Stimulated activated CD4-positive, alpha-beta T cell treated with anti-CD3 and anti-CD28 coated beads, Interleukin-12 subunit alpha, Interleukin-12 subunit beta, amount 100 ng/mL, for 48 hours (primary cell): ENCODE data around the gene CYYR1.
"Not testable (repeated sequence)": the region's sequence is repeated elsewhere in the genome, so short reads cannot be mapped to it uniquely, and the experiment has no call there.

Experiments used
- DNase-seq, 3 donors: peaks; one replicate each; pipeline ENCODE4 v3.0.0-alpha.2; 2020; ENCODE audit warnings: low read depth in 2 of 3, low spot score in 1 of 3

CYYR1 gene

DNA sequence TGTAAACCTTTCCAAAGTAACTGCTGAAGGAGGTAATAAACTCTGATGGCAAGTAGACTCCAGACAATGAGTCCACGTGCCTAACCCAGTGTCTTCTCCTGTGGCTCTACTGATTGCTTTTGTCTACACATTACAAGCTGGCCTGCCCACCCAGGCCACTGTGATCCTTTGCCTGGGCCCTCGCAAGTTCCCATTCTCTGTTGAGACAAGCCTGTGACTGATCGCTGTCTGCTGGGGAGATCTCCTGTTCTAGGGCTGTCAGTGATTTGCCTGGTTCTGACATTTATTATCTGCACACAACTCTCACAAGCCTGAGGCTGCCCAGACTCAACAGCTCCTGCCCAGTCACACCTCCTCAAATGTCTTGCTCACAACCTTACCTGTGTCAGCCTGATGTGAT, 81.4 kb downstream of the CYYR1 start:
- DNase-seq, result no peak

DNA sequence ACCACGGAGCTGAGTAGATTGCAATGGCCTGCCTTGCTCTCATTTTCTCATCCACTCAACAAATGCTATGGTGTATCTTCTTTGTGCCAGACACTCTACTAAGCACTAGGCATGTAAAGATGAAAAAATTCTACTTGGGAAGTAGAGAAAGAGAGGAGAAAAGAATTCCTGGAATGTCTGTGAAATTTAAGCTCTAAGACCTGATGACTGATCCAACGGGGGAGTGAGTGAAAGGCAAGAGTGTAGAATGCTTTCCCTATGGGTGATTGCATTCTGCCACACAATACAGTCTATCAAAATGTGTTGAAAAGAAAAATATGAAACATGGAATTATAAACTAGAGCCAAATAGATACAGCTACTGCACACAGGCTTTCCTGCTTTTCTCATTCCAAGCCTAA, 82.3 kb downstream of the CYYR1 start:
- no peak for DNase-seq

DNA sequence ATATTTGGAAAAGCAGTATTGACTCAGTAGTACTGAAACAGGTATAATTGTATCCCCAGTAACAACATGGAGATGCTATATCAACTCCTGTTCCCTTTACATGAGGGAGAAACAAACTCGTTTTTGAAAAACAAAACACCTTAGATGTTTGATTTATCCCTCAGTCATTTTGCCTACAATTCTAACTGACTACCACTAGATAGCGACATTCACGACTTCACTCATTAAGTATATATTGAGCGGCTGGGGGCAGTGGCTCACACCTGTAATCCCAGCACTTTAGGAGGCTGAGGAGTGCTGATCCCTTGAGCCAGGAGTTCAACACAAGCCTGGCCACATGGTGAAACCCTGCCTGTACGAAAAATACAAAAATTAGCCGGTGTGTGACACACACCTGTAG, 83.3 kb downstream of the CYYR1 start:
- DNase-seq, result no peak

DNA sequence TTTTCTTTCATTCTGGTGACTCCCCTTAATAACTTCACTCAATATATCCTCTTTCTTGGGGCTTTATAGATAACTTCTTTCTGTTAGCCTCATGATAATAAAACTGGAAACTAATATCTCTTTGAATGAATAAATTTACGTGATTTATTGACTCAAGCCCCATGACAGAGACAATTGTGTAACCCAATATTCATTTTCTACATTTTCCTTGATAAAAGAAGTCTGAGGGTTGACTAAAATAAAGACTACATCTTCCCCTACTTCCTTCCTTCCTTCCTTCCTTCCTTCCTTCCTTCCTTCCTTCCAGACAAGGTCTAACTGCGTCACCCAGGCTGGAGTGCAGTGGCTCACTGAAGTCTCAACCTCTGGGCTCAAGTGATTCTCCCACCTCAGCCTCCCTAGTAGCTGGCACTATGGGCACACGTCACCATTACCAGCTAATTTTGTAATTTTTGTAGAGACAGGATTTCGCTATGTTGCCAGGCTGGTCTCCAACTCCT, 85.1 kb downstream of the CYYR1 start:
- DNase-seq, result no peak

DNA sequence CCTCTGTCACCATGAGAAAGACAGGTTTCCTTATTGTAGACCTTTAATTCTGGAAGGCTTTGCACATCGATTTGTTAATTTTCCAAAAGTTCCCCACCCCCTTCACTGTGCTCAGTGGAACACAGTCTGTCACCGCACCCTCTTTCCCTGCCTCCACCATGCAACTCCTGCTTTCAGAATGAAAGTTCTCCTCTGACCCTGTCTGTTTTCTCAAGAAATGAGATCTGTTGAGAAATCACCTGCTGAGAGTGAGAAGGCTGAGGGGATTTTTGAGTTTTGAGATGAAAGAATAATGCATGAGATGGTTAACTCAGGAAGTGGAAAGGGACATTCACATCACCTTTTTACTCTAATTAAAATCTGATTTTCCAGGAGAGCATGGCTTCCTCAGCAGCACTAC, 99.6 kb downstream of the CYYR1 start:
- no peak for DNase-seq

DNA sequence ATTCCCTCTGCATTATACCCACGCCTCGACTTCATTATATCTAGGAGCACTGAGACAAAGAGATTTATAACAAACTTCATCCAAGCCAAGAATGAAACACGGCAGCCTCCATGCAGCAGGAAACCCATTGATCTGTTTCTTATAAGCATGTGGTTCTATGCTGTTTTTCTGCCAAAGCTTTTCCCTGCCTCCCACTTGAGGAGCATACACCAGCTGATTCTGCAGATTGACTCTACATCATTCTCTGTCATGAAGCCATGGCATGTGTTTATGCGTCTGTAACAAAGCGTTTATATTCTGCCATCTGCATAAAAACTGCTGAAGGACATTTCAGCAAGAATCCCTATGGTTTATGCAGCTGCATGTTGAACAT, 102.0 kb downstream of the CYYR1 start:
- DNase-seq, result no peak

DNA sequence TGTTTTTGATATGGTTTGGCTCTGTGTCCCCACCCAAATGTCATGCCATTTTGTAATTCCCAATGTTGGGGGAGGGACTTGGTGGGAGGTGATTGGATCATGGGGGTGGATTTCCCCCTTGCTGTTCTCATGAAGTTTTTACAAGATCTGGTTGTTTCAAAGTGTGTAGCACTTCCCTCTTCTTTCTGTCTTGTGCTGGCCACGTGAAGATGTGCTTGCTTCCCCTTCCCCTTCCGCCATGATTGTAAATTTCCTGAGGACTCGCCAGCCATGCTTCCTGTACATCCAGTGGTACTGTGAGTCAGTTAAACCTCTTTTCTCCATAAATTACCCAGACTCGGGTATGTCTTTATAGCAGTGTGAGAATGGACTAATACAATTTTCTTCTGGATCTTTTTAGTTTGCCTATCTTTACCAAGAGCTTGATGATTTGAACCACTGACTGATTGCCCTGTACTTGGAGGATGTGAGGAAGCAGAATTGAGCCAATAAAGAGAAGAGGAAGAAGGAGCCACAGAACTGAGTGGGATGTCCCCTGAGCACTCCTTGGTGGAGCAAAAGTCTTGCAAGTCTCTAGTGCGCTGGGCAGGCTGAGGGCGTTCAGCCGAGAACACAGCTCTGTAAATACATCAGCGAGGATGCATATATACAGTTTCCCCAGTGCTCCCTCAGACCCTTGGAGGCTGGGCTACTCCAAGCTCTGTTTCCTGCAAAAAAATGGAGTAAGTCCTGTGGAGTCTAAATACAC, 102.6 kb downstream of the CYYR1 start:
- no peak for DNase-seq

DNA sequence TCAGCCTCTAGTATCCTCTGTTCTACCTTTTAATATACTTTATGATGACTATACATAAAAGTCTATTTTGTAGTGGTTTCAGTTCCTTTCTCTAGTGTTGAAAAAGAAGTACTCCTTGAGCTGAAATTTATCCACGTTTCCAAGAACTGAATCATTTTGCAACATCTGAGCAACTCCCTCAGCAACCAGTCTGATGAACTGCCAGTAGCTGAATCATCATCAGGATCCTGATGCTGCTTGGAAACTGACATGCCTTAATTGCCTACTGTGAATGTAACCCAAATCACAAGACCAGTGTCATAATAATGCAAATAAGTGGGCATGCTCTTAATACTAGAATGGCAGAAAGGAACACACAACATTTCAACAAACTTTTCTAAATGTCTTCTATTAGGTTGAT, 103.3 kb downstream of the CYYR1 start:
- DNase-seq, result no peak

DNA sequence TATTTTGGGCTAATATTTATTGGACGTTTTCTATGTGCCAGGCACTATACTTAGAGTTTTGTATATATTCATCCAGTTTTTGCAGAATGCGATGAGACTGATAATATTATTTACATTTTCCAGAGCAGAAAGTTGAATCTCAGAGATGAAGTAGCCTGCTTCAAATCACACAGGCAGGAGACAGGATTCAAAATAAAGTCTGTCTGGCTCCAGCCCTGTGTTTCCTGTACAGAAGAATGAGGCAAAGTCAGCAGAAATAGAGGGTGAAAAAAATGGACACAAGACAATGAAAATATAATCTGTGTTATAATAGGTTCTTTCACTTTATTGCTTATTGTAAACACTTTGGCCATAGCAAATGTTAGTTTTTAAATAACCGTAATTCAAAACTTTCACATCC, 107.2 kb downstream of the CYYR1 start:
- DNase-seq, result no peak

DNA sequence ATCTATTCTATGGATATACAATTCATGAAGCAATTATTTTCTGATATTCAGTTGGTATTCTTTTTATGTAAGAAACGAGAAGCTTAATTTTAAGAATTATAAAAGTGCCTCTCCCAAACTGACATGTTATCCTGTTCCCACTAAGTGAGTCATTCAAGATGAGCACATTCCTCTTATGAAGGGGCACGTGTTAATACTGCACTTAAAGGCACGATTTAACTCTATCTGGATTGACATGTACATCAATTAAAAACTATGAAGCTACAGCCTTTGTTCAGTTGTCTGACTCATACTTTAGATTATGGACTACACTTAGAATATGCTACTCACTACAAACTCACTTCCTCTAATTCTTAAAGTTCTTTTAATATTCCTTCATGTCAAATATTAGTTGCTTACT, 111.6 kb downstream of the CYYR1 start:
- DNase-seq, result no peak

DNA sequence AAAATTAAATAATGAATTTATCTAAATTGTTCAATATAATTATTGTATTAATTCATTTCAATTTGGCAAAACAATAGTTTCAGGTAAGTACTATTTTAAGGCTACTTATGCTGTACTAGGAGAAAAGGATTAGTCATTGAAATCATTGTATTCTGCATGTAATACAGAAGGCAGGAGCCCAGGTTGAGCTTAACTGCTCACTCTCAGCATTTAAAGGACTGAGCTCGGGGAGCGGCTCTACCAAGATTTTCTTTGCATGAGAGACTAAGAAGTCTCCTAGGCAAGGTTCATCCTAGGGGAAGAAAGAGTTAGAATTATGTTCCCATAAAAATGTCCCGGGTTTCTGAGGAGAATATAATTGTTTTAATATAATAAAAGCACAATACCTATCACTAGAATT, 112.5 kb downstream of the CYYR1 start:
- no peak for DNase-seq

DNA sequence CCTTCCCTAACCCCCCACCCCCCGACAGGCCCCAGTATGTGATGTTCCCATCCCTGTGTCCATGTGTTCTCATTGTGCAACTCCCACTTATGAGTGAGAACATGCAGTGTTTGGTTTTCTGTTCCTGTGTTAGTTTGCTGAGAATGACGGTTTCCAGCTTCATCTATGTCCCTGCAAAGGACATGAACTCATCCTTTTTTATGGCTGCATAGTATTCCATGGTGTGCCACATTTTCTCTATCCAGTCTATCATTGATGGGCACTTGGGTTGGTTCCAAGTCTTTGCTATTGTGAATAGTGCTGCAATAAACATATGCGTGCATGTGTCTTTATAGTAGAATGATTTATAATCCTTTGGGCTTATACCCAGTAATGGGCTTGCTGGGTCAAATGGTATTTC, 114.2 kb downstream of the CYYR1 start:
- DNase-seq, result not testable (repeated sequence)

DNA sequence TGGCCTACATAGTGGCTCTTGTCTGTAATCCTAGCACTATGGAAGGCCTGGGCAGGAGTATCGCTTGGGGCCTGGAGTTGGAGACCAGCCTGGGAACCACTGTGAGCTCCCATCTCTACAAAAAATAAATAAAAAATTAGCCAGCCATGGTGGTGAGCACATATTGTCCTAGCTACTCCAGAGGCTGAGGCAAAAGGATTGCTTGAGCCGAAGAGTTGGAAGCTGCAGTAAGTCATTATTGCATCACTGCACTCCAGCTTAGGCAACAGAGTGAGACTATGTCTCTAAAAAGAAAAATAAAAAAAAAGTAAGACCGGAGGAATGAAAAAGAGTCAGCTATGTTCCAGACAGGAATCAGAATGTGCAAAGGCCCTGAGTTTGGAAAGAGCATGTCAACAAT, 115.3 kb downstream of the CYYR1 start:
- no peak for DNase-seq

DNA sequence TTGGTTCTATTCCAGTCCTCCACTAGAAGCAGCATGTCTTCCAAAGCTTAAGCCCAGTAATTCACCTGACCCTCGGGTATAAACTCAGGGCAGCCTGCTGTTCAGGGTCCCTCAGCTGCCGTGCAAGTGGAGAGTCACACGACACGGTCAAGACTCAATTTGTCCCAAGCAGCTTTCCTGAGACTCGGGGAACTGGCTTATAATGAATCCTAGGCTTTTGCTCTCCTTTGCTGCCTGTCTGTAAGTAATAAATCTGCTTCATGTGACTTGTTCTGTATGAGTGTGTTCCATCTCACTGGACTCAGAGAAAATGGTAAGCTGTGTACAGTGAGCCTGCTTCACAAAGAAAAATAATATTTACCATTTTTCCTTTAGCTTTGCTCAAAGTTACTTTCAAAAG, 119.8 kb downstream of the CYYR1 start:
- no peak for DNase-seq

DNA sequence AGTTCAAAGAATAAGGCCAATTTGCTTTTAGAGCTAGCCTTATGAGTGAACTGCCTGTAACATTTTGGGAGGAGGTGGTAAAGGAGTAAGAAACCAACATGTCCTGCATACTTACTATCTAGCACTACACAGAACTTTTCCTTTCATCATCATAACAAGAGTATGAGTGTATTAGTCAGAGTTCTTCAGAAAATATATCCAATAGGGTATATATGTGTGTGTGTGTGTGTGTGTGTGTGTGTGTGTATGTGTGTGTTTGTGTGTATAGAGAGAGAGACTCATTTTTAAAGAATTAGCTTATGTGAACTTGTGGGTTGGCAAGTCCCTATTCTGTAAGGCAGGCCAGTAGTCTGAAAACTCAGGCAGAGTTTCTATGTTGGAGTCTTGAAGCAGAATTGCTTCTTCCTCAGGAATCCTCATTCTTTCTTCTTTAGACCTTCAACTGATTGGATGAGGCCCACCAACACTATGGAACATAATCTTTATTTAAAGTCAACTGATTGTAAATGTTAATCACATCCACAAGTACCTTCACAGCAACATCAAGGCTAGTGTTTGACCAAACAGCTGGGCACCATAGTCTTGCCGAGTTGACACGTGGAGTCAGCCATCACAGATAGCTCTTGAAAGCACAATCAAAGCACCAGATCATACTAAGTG, 121.9 kb downstream of the CYYR1 start:
- no peak for DNase-seq

DNA sequence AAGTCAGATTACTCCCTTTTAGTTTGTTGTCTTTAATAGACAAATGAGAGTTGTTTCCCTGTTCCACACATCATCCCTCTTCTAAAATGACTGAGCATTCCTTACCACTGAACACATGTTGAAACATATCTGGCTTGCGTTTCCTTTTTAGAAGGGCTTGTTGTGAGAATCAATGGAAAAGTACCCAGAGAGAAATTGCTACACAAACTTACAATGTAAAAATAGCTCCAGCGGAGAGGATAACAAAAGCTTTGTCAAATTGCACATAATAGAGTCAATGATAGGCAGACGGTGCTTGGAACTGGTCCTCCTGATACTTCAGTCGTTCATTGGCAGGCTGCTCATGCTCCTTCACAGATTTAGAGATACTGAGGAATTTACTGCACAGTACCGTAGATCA, 123.9 kb downstream of the CYYR1 start:
- no peak for DNase-seq

DNA sequence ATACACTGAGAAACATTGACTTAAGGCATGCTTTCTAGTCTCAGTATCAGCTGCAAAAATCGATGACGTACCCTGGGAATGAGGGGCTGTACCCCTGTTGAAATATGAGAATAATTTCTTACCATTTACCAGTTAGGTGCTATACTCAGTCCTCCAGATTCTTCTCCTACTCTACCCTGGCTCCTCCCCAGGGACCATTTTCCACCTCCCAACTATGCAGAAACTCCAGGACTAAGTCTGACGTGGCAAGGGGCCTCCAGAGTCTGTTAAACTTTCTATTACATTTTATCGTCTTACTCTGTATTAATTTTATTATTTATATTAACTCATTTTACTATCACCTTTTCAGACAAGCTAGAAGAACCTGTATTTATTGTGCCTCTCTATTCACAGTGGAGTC, 124.3 kb downstream of the CYYR1 start:
- DNase-seq, result no peak

DNA sequence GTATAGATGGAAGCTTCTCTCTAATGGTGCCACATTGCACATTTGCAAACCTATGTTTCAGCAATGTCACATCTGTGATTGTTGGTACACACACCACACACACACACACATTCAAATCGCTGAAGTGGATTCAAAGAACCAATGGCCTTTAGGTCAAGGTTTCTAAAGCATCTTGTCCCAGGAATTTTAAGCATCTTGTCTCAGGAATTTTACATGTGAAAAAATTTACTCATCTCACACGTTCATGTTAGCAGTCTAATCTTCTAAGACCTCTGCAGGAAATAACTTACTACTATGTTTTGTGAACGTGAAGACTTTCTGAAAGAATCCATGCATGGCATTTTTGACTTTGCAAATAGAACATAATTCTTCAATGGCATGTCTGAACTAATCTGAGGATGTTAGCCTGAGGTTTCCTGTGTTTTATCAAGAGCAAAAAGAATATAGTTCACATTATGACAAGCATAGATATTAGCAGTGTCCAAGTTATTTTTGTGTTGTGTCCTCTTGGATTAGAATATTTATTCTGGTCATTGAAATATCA, 125.1 kb downstream of the CYYR1 start:
- no peak for DNase-seq

DNA sequence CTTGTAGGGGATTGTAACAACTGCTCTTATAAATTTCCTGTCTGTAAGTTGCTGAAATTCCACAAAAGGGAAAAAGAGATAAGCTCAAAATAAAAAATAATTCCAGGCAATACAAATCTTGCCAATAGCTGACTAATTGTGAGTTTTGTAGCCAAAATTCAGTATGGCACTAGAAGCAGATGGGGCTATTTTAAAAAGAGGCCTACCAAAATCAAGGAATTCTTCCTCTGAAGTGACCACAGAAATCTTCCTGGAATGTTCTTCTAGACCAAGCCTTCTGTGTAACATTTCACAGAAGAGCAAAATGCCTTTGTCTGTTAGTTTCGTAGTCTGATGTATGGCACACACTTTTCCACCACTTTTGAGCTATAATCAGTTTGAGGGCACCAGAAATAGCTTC, 127.6 kb downstream of the CYYR1 start:
- DNase-seq, result no peak

DNA sequence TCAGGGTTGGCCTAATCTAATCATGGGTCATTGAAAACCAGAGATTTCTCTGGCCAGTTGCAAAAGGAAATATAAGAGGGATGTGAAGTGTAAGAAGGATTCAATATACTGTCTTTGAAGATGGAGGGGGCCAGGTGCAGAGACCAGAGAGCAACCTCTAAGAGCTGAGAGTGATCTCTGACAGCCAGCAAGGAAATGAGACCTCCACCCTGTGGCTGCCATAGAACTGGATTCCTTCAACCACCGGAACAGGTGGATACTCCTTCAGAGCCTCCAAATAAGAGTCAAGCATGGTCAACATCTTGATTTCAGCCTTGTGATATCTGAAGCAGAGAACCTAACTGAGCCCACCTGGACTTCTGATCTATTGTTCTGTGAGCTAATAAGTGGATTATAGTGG, 128.4 kb downstream of the CYYR1 start:
- DNase-seq, result no peak

DNA sequence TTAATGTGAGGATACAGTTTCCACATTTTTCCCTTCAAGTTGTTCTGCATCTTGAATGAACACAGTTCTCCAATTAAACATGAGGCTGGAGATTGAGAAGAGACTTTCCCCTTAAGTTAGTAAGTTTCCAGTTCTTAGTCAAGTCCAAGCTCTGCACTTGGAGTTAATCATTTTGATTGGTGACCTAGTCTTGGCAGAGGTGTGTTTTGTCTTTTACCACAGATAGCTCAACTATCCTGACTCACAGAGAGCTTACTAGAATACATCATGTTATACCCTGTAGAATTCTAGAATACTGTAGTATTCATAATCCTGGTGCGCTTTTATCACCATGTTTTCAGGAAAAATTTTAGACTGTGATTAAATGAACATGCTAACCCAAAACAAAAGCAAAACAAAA, 129.2 kb downstream of the CYYR1 start:
- no peak for DNase-seq

DNA sequence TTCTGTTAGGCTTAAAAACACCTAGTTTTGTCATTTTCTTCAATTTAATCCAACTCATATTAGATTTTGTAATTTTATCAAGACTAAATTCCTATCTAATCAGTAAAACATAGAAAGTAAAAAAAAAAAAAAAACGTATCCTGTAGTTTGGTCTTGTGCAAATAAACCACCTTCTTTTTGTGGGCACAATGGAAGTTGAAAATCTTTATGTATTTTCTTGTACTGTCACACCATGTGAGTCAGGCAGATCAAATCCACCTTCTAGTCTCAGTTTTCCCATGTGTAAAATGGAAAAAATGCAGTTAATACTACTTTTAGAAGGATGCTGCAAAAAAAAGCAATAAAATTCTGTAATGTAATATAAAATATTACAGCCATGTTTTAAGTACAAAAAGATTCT, 129.8 kb downstream of the CYYR1 start:
- no peak for DNase-seq

DNA sequence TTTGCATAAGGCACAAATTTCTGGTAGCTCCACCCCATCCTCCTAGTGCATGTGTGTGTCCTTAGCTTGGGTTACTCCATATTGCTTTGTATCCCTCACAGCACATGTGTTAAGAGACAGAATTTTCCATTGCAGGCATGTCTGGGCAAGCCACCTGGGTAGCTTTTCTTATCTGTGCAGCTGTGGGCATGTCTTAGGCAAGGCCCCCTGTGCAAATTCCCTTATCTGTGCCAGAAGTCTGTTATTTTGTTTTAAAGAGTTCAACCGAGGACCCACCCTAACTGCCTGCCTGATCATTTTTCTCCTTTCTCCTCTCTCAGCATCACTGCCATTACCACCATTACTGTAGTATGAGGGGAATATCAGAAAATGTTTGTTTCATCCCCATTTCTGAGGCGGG, 131.9 kb downstream of the CYYR1 start:
- no peak for DNase-seq
